ACC112 (cell line): ENCODE results near the gene FNBP1L.

Source experiments
- H2AFZ ChIP-seq: fragments of 200-600 bp; sonication (generic); one replicate; pipeline ENCODE4 v1.6.0; 2017; ENCODE audit warnings: antibody characterized with exemption, low read length; ENCODE audit not compliant: unreplicated experiment
- H3K27ac ChIP-seq: fragments of 200-600 bp; sonication (generic); 2 replicates; pipeline ENCODE4 v1.5.1; 2014; ENCODE audit warnings: low read depth, mild to moderate bottlenecking, antibody characterized with exemption, low read length, moderate library complexity
- H3K27me3 ChIP-seq: fragments of 200-600 bp; sonication (generic); 2 replicates; pipeline ENCODE4 v1.6.1; 2014; ENCODE audit warnings: mild to moderate bottlenecking, antibody characterized with exemption, low read length, moderate library complexity, mixed read lengths; ENCODE audit not compliant: insufficient read depth
- H3K36me3 ChIP-seq: fragments of 200-600 bp; sonication (generic); 2 replicates; pipeline ENCODE4 v1.6.1; 2016; ENCODE audit warnings: mild to moderate bottlenecking, antibody characterized with exemption, low read length, moderate library complexity, mixed read lengths; ENCODE audit not compliant: insufficient read depth
- H3K4me1 ChIP-seq: fragments of 200-600 bp; sonication (generic); one replicate; pipeline ENCODE4 v1.6.1; 2016; ENCODE audit warnings: low read length, mixed read lengths; ENCODE audit not compliant: insufficient read depth, unreplicated experiment, control insufficient read depth
- H3K4me3 ChIP-seq: fragments of 200-600 bp; sonication (generic); 2 replicates; pipeline ENCODE4 v1.5.1; 2014; ENCODE audit warnings: mild to moderate bottlenecking, low read depth, low read length
- H3K79me2 ChIP-seq: fragments of 200-600 bp; sonication (generic); one replicate; pipeline ENCODE4 v1.6.0; 2016; ENCODE audit warnings: low read length; ENCODE audit not compliant: control insufficient read depth, unreplicated experiment, insufficient read depth

FNBP1L gene

DNA sequence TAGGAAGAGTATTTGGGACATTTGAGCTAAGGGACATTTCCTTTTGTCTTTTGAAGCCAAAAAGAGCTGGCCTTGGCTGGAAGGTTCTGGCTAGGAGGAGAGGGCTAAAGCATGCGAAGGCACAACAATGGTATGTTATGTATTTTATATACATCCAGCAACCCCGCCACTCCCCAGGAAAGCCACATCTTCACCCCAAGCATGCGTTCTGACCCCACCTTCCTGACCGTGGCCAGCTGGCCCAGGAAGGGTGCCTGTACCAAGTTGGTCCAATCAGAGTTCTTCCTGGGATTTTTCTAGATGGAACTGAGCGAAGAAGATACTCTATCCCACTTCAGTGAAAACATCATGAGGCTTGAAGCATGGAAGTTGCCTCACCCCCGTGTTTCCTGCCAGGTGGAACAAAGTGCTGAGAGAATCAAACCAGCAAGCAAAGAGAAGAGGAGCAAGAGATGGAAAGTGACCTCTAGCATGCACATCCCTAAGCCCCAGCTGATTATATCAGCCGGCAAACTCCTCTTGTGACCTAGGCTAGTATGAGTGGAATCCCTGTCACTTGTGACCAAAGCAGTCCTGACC, 151.0 kb downstream of the FNBP1L start:
- no peak overlapping the region for H2AFZ ChIP-seq
- H3K79me2 ChIP-seq: peaks cover 98% of the 10 kb centered on the region
- peaks cover 37% of the 10 kb centered on the region for H3K4me1 ChIP-seq
- H3K27ac ChIP-seq: no peak overlapping the region
- H3K36me3 ChIP-seq: no peaks in the 10 kb centered on the region
- H3K4me3 ChIP-seq: no peak overlapping the region
- H3K27me3 ChIP-seq: no peaks in the 10 kb centered on the region

DNA sequence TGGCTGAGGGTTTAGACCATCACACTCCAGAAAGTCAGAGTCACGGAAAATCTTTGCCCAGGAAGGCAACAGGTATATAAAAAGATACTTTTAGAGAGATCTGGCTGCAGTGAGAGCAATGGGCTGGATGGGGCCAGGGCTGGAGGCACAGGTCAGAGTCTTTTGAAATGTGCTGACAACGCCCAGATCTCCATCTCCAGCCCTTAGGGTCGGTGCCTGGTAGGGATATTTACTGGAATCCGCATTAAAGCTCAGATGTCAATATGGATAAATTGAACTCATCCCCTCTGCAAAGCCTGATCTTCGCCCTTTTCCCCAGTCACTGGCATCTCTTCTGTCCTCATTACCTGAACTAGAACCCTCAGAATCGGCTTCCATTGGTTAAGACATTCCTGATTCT, 151.6 kb downstream of the FNBP1L start:
- Histone ChIP-seq H3K36me3 (no peaks in the 10 kb centered on the region), H3K4me3 (no peak overlapping the region), H3K4me1 (peaks cover 33% of the 10 kb centered on the region), H3K79me2 (peaks cover 98% of the 10 kb centered on the region), H2AFZ (no peak overlapping the region), H3K27ac (no peak overlapping the region), H3K27me3 (no peaks in the 10 kb centered on the region)

DNA sequence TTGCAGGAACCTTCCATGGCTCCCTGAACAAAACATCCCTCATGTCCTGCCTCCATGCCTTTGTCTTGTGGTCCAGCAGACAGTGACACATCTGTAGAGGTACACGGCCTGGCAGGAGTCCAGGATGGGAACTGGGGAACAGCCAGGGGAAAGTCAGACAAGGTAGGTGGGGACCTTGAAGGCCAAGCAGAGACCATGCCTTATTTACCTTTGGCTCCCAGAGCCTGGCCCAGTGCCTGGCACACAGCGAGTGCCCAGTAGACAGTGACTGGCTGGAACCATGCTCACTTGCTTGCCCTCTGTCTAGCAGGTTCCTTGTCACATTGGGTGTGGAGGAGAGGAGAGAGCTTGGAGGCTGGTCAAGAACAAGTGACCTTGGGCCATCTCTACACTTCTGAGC, 152.7 kb downstream of the FNBP1L start:
- Histone ChIP-seq H3K79me2 (peaks cover 98% of the 10 kb centered on the region), H2AFZ (no peak overlapping the region), H3K4me3 (no peak overlapping the region), H3K4me1 (peaks cover 33% of the 10 kb centered on the region), H3K36me3 (no peaks in the 10 kb centered on the region), H3K27me3 (no peaks in the 10 kb centered on the region), H3K27ac (no peak overlapping the region)

DNA sequence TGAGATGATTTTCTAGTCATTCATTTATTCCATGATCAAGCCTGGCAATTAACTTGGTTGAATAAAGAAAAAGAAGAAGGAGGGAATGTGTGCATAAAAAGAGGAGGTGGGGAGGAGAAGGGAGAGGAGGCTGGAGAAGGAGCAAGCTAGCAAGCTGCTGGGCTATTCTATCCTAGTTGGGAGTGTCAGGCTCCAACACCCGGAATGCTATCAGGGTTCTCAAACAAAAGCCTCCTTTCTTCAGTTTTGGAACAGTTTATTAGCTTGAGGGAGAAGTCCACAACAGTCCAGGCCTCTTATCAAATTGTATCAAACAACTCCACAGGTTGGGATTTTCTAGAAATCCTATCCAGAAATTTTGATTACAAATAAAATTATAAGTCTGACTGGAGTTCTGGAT, 153.8 kb downstream of the FNBP1L start:
- Histone ChIP-seq H3K36me3 (no peaks in the 10 kb centered on the region), H3K27ac (no peak overlapping the region), H3K79me2 (peaks cover 95% of the 10 kb centered on the region), H3K27me3 (no peaks in the 10 kb centered on the region), H2AFZ (no peak overlapping the region), H3K4me3 (no peak overlapping the region), H3K4me1 (peaks cover 32% of the 10 kb centered on the region)

DNA sequence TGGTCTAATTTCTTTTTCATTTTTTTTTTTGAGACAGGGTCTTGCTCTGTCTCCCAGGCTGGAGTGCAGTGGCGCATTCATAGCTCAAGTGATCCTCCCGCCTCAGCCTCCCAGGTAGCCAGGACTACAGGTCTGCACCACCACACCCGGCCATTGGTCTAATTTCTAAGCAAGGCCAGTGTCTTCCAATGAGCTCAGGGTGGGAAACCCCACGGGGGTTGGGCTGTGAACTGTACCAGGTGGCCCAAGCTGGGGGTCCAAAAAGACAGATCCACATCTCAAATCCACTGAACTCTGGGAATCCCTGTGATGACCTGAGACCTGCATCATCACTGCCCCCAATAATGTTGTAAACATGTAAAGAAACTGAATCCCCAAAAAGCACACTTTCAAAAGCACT, 154.2 kb downstream of the FNBP1L start:
- Histone ChIP-seq H3K4me1 (peaks cover 35% of the 10 kb centered on the region), H3K36me3 (no peaks in the 10 kb centered on the region), H3K4me3 (no peak overlapping the region), H3K79me2 (peaks cover 95% of the 10 kb centered on the region), H3K27me3 (no peaks in the 10 kb centered on the region), H3K27ac (no peak overlapping the region), H2AFZ (no peak overlapping the region)

DNA sequence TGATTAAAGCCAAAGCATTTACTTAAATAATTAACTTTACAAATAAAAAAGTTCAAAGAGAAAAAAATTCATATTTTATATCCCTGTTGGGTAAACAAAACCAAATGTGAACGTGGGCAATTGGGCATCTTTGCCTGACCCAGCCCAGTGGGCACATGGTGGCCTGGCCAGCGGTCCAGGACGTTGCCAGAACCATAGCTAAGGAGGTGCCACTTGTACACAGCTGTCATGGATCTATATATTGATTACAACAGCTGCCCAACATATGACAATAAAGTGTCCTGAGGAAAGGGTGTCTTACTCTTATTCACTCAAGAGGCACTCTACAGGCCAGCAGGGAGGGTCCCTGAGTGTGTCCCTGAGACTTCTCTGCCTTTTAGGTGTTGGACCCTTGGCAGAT, 155.2 kb downstream of the FNBP1L start:
- peaks cover 45% of the 10 kb centered on the region for H3K4me1 ChIP-seq

DNA sequence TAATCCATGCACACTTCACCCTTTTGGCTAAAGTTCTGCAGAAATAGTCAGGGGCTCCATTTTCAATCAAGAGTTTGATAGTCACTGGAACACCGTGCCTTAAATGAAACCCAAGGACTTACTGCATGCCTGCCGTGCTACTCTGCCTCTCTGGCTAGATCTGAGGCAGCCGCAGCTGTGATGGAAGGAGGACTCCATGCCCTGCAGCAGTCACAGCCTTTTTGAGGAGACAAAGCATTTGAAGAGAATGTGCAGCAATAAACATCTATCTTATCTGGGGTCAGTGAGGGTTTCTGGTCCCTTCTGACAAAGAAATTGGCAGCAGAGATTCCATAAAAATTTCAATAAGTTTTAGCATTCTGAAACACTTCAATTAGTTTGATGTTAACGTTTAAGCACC, 155.7 kb downstream of the FNBP1L start:
- peaks cover 48% of the 10 kb centered on the region for H3K4me1 ChIP-seq
- peaks cover 95% of the 10 kb centered on the region for H3K79me2 ChIP-seq

More for the DNA sequence above, 155.2 kb downstream of the FNBP1L start:
- Histone ChIP-seq H2AFZ (no peak overlapping the region), H3K79me2 (peaks cover 95% of the 10 kb centered on the region), H3K27me3 (no peaks in the 10 kb centered on the region), H3K27ac (no peak overlapping the region), H3K36me3 (no peaks in the 10 kb centered on the region), H3K4me3 (no peak overlapping the region)

More for the DNA sequence above, 155.7 kb downstream of the FNBP1L start:
- H3K36me3 ChIP-seq: no peaks in the 10 kb centered on the region
- no peak overlapping the region for H3K4me3 ChIP-seq
- H2AFZ ChIP-seq: no peak overlapping the region
- no peak overlapping the region for H3K27ac ChIP-seq
- no peaks in the 10 kb centered on the region for H3K27me3 ChIP-seq
